ENCODE results near the gene GRK6. TPM values are rescaled to one million over a fixed set of nuclear protein-coding genes. Genes with fewer than 3 reads are reported as not detected.
A peak's percentile ranks its signal among the peaks of the same experiment; 100 is the strongest.
"Not testable (repeated sequence)": the region's sequence is repeated elsewhere in the genome, so short reads cannot be mapped to it uniquely, and the experiment has no call there.

The GRK6 gene
- polyA plus RNA-seq, 6 donors from 2014 or later = 66.5 to 178 (median 98.1) TPM

DNA sequence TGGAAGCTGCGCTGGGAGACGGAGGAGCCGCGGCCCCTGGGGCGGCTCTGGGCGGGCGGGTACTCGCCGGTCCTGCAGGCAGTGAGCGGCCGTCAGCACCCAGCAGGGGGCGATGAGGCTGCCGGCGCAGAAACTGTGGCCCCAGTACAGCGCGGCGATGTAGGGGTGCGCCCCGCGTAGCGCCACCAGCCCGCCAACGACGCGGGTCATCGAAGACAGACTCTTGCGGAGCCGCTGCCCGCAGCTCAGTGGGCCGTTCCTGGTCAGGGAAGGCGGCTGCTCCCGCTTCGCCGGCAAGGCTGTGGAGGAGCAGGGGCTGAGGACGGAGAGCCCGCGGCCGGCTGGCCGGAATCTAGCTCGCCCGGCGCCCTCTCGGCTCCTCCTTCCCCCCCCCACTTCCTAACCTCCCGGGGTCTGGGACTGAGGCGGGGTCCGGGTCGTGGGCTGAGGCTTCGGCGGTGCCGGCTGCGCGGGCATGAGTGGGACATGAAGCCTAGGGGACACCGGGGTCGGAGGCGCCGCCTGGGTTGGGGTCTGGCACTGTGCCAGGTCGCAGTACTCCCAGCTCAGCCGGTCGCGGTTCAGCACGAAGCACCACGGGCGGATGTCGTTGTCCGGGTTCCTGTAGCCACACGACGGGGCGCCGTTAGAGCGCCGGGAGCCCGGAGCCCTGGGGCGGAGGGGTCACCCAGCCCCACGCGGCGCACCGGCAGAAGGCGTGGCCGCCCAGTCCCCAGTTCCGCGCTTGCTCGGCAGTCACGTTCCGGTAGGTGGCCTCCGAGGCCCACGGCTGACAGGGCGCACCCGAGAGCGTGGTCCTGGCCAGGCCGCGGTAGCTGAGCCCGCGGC is 22.5 kb upstream of the GRK6 start:
- Mint-ChIP-seq H3K36me3 (no peaks in the 10 kb centered on the region), H3K4me3 (peak overlapping the region; percentile 67 to 91 (median 84)), H3K9me3 (no peaks in the 10 kb centered on the region), H3K4me1 (peaks cover 32 to 47% (median 46%) of the 10 kb centered on the region in 3 donors), H3K27ac (peak overlapping the region in 4 of 6 donors; percentile 51 to 83 (median 77)), H3K27me3 (peaks cover 8 to 30% (median 10%) of the 10 kb centered on the region in 3 donors)
- ATAC-seq (ENCODE audit: low read depth in 2 of 2) (peak; percentile 76 to 79), DNase-seq (peak; percentile 84)

DNA sequence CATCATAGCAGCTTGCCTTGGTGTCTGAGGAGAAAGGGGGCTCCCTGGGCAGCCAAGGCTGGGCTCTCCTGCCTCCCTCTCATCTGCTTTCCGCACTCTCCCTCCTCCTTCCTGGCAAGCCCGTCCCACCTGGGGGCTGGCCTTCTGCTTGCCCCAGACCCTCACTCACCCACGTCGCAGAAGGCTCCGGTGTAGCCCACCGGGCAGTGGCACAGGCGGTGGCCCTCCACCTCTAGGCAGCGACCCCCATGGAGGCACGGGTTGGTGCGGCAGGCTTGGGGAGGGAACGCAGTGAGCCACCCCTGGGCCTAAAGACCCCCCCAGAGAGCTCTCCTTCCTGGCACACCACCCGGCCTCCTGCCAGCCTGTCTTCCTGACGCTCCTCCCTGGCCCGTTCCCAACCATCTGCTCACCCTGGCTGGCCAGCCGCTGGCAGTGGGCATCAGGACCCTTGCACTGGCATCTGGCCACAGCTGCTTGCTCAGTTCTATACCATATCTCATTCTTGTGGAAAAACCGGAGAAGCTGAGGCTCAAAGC is 21.8 kb upstream of the GRK6 start:
- Mint-ChIP-seq H3K27ac (peak overlapping the region in 5 of 6 donors; percentile 21 to 83 (median 62)), H3K4me1 (peaks cover 32 to 47% (median 46%) of the 10 kb centered on the region in 3 donors), H3K27me3 (peaks cover 8 to 25% (median 10%) of the 10 kb centered on the region in 3 donors), H3K36me3 (no peaks in the 10 kb centered on the region), H3K9me3 (no peaks in the 10 kb centered on the region), H3K4me3 (peak overlapping the region; percentile 67 to 90 (median 80))
- ATAC-seq (ENCODE audit: low read depth in 2 of 2) (no peak), DNase-seq (no peak)

DNA sequence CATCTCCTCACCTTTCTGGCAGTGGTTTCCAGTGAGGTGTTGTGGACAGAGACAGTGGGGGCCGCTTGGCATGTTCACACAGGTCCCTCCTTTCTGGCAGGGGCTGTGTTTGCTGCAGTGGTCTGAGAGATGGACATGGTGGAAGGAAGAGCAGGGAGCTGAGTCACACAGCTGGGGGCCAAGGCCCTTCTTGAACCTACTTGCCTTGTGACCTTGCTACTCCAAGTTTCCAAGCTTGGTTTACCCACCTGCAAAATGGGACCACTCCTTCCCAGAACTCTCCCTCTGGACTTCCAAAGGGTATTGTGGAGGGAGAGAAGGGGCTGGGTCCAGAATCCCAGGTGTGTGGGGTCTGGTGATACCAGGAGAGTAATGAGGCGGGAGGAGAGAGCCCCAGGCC is 21.2 kb upstream of the GRK6 start:
- no peaks in the 10 kb centered on the region for H3K9me3 Mint-ChIP-seq
- ATAC-seq (ENCODE audit: low read depth in 2 of 2) (no peak), DNase-seq (no peak)
- peaks cover 8 to 25% (median 10%) of the 10 kb centered on the region in 3 donors for H3K27me3 Mint-ChIP-seq
- no peaks in the 10 kb centered on the region for H3K36me3 Mint-ChIP-seq
- peak overlapping the region; percentile 57 to 80 (median 70) for H3K4me3 Mint-ChIP-seq
- peak overlapping the region in 5 of 6 donors; percentile 79 to 91 (median 85) for H3K27ac Mint-ChIP-seq
- H3K4me1 Mint-ChIP-seq = peaks cover 32 to 47% (median 46%) of the 10 kb centered on the region in 3 donors

DNA sequence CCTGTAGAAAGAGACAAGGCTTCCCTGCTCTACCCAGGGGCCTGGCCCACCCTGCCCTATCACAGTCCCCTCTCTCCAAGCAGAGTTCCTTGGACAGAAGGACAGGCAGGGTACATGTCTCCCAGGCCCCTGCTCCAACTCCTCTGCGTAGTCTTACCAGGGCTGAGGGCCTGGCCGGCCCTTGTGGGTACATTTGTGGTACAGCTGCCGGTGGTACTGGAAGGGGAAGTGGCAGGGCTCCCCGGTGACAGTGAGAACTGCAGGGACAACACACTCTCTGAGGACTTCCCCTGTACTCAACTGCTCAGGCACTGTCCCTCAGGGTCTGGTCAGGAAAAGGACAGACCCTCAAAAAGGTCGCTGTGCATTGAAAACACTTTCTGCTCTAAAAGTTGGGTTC is 20.7 kb upstream of the GRK6 start:
- peak overlapping the region; percentile 33 to 91 (median 85) for H3K27ac Mint-ChIP-seq
- H3K9me3 Mint-ChIP-seq = no peaks in the 10 kb centered on the region
- no peaks in the 10 kb centered on the region for H3K36me3 Mint-ChIP-seq
- ATAC-seq (ENCODE audit: low read depth in 2 of 2) (peak; percentile 46 to 51), DNase-seq (peak; percentile 64)
- H3K4me3 Mint-ChIP-seq = peak overlapping the region; percentile 57 to 80 (median 66)
- peaks cover 8 to 25% (median 10%) of the 10 kb centered on the region in 3 donors for H3K27me3 Mint-ChIP-seq
- peaks cover 32 to 47% (median 46%) of the 10 kb centered on the region in 3 donors for H3K4me1 Mint-ChIP-seq

DNA sequence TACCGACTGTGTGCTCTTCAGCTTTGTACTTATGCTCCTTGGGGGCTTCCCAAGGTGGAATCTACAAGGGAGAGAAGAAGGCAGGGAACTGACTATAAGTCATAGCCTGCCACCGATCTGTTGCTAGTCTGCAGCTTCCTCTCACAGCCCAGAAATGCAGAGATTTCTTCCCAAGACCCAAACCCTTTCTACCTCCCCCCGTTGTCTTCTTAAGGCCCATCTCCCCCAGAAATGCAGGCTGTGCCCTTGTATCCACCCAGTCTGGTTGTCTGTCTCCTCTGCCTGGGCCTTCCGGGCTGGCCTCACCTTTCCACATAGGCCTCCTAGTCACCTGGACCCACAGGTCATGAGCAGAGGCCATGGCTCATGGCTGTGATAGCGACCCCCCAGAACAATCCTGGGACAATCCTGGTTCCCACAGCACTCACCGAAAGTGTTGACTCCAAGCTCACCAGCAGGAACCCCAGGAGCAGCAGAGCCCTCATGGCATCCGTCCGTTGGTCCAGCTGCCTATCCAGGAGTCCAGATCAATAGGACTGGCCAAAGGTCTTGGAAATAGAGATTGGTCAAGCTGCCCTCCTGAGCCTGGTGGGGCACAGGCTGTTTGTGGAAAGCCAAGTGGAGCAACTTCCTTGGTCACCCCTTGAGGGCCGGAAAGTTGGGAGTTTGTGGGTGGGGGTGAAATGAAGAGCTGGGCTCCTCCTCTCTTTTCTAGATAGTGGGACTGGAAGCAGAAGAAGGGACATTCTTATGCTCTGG is 17.3 kb upstream of the GRK6 start, which contains the start of gene F12:
Gene F12 (minus strand): TSS at position 522 of the 759 bp plus-strand sequence. CDS start 37 bp downstream, at position 485.
- no peak for DNase-seq
- Mint-ChIP-seq H3K4me1 (peaks cover 18 to 31% (median 25%) of the 10 kb centered on the region in 3 donors), H3K27ac (peak within 1 kb of the TSS in 2 of 6 donors; percentile 20 to 24), H3K4me3 (peak within 1 kb of the TSS in 1 of 8 donors; percentile 63), H3K27me3 (no peaks in the 10 kb centered on the region), H3K9me3 (no peaks in the 10 kb centered on the region), H3K36me3 (no peaks in the 10 kb centered on the region)
- ATAC-seq (ENCODE audit: low read depth in 2 of 2) = no peak

DNA sequence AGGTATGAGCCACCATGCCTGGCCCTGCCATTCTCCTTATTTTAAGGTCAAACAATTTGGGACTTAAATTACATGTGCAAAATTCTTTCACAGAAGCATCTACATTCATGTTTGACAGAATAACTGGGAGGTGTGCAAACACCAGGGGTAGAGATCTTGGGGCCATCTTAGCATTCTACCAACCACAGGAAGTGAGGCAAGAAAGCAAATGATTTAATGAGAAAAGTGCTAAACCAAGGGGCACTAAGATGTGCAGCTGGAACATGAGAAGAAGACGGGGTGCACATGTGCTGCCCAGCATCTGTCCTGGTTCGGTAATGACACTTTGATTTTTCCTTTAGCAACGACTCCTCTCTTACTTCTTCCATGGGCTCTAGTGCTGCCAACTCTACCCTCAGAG is 15.9 kb upstream of the GRK6 start:
- H3K27ac Mint-ChIP-seq = peak overlapping the region in 1 of 6 donors; percentile 24
- ATAC-seq (ENCODE audit: low read depth in 2 of 2) = no peak
- H3K4me1 Mint-ChIP-seq = peaks cover 6 to 24% (median 13%) of the 10 kb centered on the region in 3 donors
- no peaks in the 10 kb centered on the region for H3K36me3 Mint-ChIP-seq
- H3K27me3 Mint-ChIP-seq = no peaks in the 10 kb centered on the region
- DNase-seq = no peak
- no peaks in the 10 kb centered on the region for H3K9me3 Mint-ChIP-seq
- H3K4me3 Mint-ChIP-seq = no peak overlapping the region

DNA sequence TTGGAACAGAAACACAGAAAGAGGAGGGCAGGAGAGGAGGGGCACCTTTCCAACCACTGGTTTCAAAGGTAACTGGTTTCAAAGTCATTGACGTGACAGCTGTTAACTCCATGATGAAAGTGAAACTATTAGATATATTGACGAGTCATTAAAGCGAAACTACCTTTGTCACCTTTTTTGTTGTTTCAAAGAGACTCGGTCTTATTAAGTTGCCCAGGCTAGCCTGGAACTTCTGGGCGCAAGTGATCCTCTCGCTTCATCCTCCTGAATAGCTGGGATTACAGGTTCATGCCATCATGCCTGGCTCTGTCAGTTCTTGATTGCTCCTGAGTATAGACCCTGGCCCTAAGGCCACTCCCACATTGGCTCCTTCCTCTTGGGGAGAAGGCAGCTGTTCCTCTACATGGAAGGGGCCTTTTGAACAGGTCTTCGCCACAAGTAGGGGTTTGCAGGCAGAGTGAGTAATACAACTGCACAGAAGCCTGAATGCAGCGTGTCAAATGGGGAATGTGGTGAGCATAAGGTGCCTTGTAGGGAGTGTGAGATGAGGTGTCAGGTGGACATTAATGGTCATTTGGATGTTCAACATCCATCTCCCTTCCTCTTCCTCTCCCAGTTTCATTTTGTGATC is 13.8 kb upstream of the GRK6 start:
- H3K27me3 Mint-ChIP-seq = no peaks in the 10 kb centered on the region
- peak in 1 of 2 donors; percentile 27 for ATAC-seq (ENCODE audit: low read depth in 2 of 2)
- H3K36me3 Mint-ChIP-seq = no peaks in the 10 kb centered on the region
- no peak for DNase-seq
- H3K4me1 Mint-ChIP-seq = peaks cover 0 to 10% (median 0%) of the 10 kb centered on the region in 3 donors
- no peak overlapping the region for H3K4me3 Mint-ChIP-seq
- peak overlapping the region in 1 of 6 donors; percentile 80 for H3K27ac Mint-ChIP-seq
- no peaks in the 10 kb centered on the region for H3K9me3 Mint-ChIP-seq

DNA sequence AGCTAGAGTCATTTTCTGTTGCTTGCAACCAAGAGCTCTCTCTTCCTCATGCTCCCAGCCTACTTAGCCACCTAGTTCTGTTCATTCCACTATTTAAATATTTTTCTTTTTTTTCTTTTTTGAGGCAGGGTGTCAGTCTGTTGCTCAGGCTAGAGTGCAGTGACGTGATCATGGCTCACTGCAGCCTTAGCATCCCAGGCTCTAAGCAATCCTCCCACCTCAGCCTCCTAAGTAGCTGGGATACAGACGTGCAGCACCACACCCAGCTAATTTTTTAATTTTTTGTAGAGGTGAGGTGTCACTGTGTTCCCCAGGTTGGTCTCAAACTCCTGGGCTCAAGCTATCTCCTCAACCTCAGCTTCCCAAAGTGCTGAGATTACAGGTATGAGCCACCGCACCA is 12.0 kb upstream of the GRK6 start:
- Mint-ChIP-seq H3K36me3 (no peaks in the 10 kb centered on the region), H3K4me1 (peaks cover 0 to 10% (median 0%) of the 10 kb centered on the region in 3 donors), H3K9me3 (no peaks in the 10 kb centered on the region), H3K27me3 (no peaks in the 10 kb centered on the region), H3K27ac (no peak overlapping the region), H3K4me3 (no peak overlapping the region)
- ATAC-seq (ENCODE audit: low read depth in 2 of 2) (no peak), DNase-seq (no peak)

DNA sequence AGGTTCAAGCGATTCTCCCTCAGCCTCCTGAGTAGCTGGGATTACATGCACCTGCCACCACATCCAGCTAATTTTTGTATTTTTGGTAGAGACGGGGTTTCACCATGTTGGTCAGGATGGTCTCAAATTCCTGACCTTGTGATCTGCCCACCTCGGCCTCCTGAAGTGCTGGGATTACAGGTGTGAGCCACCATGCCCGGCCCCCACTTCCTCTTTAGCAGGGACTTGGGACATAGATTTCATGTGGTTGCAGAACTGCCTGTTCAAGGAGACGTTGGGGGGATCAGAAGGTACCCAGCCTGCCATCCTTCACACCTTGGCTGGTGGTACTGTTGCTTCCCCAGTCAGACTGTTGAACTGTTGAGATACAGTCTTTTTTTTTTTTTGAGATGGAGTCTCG is 9.4 kb upstream of the GRK6 start:
- H3K27me3 Mint-ChIP-seq; DNase-seq; H3K27ac Mint-ChIP-seq; ATAC-seq (ENCODE audit: low read depth in 2 of 2); H3K4me3 Mint-ChIP-seq; H3K9me3 Mint-ChIP-seq; H3K4me1 Mint-ChIP-seq; H3K36me3 Mint-ChIP-seq: not testable (repeated sequence)

DNA sequence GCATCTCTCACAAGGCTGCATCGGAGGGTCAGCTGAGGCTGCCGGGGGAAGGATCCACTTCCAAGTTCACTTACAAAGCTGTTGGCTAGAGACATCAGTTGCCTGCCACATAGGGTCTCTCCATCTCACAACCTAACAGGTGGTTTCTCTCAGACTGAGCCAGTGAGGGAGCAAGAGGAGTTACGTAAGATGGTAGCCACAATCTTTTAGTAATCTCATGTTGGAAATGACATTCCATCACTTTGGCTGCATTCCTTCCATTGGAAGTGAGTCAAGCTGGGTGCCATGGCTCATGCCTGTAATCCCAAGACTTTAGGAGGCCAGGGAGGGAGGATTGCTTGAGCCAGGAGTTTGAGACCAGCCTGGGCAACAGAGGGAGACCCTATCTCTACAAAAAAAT is 7.4 kb upstream of the GRK6 start:
- no peaks in the 10 kb centered on the region for H3K27me3 Mint-ChIP-seq
- DNase-seq = no peak
- H3K36me3 Mint-ChIP-seq = no peaks in the 10 kb centered on the region
- ATAC-seq (ENCODE audit: low read depth in 2 of 2) = no peak
- peak overlapping the region in 1 of 8 donors; percentile 42 for H3K4me3 Mint-ChIP-seq
- no peaks in the 10 kb centered on the region for H3K9me3 Mint-ChIP-seq
- no peak overlapping the region for H3K27ac Mint-ChIP-seq
- H3K4me1 Mint-ChIP-seq = peaks cover 0 to 4% (median 0%) of the 10 kb centered on the region in 3 donors

DNA sequence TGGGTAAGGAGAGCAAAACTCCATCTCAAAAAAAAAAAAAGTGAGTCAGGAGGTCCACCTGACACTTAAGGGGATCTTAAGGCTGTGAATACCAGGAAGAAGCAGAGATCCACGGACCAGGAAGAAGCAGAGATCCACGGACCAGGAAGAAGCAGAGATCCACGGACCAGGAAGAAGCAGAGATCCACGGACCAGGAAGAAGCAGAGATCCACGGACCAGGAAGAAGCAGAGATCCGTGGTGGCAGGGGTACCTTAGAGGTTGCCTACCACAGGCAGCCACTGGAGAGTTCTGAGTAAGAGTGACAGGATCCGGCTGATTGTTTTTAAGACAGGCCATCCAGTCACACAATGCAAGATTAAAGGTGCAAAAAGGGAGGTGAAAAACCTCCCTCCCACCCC is 6.0 kb upstream of the GRK6 start:
- H3K27ac Mint-ChIP-seq; DNase-seq; H3K9me3 Mint-ChIP-seq; H3K4me1 Mint-ChIP-seq; ATAC-seq (ENCODE audit: low read depth in 2 of 2); H3K36me3 Mint-ChIP-seq; H3K27me3 Mint-ChIP-seq; H3K4me3 Mint-ChIP-seq: not testable (repeated sequence)

DNA sequence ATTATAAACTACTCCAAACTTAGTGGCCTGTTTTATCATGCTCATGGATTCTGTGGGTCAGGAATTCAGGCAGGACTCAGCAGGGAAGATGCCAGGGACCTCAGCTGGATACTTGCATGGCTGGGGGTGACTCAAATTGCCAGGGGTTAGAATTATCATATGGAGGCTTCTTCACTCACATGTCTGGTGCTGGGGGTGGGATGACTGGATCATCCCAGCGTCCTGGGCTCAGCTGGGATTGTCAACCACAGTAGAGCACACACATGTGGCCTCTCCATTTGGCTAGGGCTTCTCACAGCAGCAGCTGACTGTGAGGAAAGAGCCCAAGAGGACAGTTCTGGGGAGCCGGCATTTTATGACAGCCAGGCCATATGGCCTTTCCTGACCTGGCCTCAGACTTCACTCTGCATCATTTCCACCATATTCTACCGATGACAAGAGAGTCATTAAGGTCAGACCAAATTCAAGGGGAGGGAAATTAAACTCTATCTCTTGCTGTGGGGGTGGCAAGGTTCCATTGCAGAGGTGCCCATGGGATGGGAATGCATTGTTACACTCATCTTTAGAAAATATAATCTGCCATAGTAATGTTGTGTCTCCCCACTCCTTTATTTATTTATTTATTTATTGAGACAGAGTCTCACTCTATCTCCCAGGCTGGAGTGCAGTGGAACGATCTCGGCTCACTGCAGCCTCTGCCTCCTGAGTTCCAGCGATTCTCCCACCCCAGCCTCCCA is 5.2 kb upstream of the GRK6 start:
- Mint-ChIP-seq H3K27ac (peak overlapping the region in 1 of 6 donors; percentile 69), H3K36me3 (no peaks in the 10 kb centered on the region), H3K4me3 (no peak overlapping the region), H3K27me3 (no peaks in the 10 kb centered on the region), H3K9me3 (no peaks in the 10 kb centered on the region), H3K4me1 (peaks cover 8 to 13% (median 10%) of the 10 kb centered on the region in 3 donors)
- ATAC-seq (ENCODE audit: low read depth in 2 of 2) = no peak
- DNase-seq = no peak

All from naive B cell (primary cell).